Pancreas (tissue), 10 donors: ENCODE results near the gene ADNP2. TPM values are rescaled to one million over a fixed set of nuclear protein-coding genes. Genes with fewer than 3 reads are reported as not detected.

Experiments
- ATAC-seq, 4 donors: fragments of 200-7000 bp; cut with Tn5 transposase; one replicate each; pipeline versions ENCODE4 v1.8.0 to v1.9.1; 2020; ENCODE audit warnings: mild to moderate bottlenecking in 4 of 4, moderate library complexity in 4 of 4
- DNase-seq, 6 donors: peaks; one replicate each; pipeline ENCODE4 v3.0.0-alpha.2; 2020
- FAIRE-seq: peaks from 2 replicates; lab custom pipeline; 2012; peaks lifted over from hg19 to GRCh38; lab: Jason Lieb, UNC
- H3K27ac ChIP-seq, 4 donors: fragments of 200-600 bp; sonication (generic); 1 replicate in 3 of 4; 2 replicates in 1 of 4; pipeline versions ENCODE4 v1.5.0 to v1.8.0; 2020
- H3K27me3 ChIP-seq, 4 donors: fragments of 200-600 bp; one replicate each; pipeline ENCODE4 v1.8.0; 2021
- H3K36me3 ChIP-seq, 3 donors: fragments of 200-600 bp; sonication (generic) in 1 of 3; one replicate each; pipeline versions ENCODE4 v1.5.0 to v1.8.0; 2020 to 2021
- H3K4me1 ChIP-seq, 3 donors: fragments of 200-600 bp; one replicate each; pipeline ENCODE4 v1.8.0; 2021
- H3K4me3 ChIP-seq, 4 donors: fragments of 200-600 bp; sonication (generic) in 2 of 4; one replicate each; pipeline versions ENCODE4 v1.5.0 to v1.8.0; 2020 to 2021
- H3K9me3 ChIP-seq, 4 donors: fragments of 200-600 bp; one replicate each; pipeline ENCODE4 v1.8.0; 2021
- CTCF ChIP-seq, 4 donors: fragments of 200-600 bp; sonication (generic) in 3 of 4; IDR thresholded peaks; one replicate each; pipeline versions ENCODE4 v1.5.0 to v1.8.0; 2021; ENCODE audit warnings: antibody characterized with exemption in 4 of 4
- WGBS, 2 donors: extraction: QIAGEN DNeasy Blood & Tissue Kit; methylation state at CpG; one replicate each; pipeline ENCODE4 v1.1.7; 2013; 5-methylcytosine and 5-hydroxymethylcytosine counted together
- intact Hi-C, 3 donors: fragments of 100-400 bp; cut with DNase I; formaldehyde crosslinking; loops; one replicate each; pipeline versions ENCODE4 v1.11.1 to v1.14.2; 2022
- polyA plus RNA-seq, 2 donors: library from polyadenylated mRNA; stranded (reverse); fragments of 200-250 nt; gene quantifications; one replicate each; pipeline ENCODE4 v1.2.3, GENCODE V29; 2013
- total RNA-seq, 6 donors: library from RNA; stranded (reverse); fragmentation: NEBNext Ultra II Directional in 4 of 6; extraction: Animal tissue kit (Norgen Biotek cat#: 25700) in 4 of 6; gene quantifications; one replicate each; pipeline versions ENCODE4 v1.2.1 to v1.2.4, GENCODE V29; 2021 to 2023
- donor health status: healthy with polysubstance abuse.
- donor health status: DM: no; HTN: no; CAD: no; lungs with moderate emphysema.
- donor health status: DM: no; HTN: no; CAD: no.
- donor health status: control.
- donor health status: control.
- donor health status: Bipolar disorder and iron deficiency.
- donor health status: DM: yes; HTN: yes; CAD: no.
- donor health status: DM: no; HTN: no; CAD: no.
- donor health status: DM: no; HTN: no; CAD: no.
- donor health status: DM: yes; HTN: yes; CAD: no.

The ADNP2 gene
- total and polyA plus RNA-seq, 8 donors, result 4.2 to 8.4 (median 6.9) TPM

DNA sequence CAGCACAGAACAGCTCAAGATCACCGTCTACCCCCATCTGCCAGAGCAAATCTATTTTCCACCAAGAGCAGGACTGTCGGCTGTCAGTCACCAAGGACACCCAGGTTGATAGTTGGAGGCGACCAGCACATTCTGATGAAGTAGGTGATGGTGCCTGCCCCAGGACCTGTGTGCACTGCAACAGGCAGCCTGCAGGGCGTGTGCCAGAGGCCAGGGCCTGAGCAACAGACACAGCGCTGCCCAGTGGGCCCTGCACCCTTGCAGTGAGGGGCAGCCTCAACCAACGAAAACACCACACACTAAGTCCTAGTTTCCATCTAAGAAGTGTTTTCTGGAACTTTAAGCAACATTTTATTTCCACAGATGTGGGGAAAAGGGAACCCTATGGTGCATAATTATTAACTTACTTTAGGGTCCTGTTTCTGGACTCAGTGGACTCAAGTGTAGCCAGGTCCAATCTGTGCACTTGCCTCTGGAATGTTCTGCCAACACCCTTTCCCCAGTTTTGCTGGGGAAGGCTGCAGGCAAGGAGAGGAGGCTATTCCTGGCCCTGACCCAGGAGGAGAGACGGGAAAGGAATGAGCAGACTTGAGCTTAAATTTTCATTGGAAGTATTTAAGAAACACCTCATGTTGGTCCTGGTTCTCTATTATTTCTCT lies 61.5 kb downstream of the ADNP2 start:
- H3K36me3 ChIP-seq, result no peaks in the 10 kb centered on the region
- WGBS, 2 donors, result 79 to 93% methylated on average over 7 of the region's 7 CpGs
- no peaks in the 10 kb centered on the region for H3K9me3 ChIP-seq
- DNase-seq, result no peak
- no peaks in the 10 kb centered on the region for H3K27me3 ChIP-seq
- no peak overlapping the region for H3K27ac ChIP-seq
- FAIRE-seq, result no peak
- no peak overlapping the region for H3K4me3 ChIP-seq
- intact Hi-C loops, result no loop called here
- no peaks in the 10 kb centered on the region for H3K4me1 ChIP-seq
- no peak for TF ChIP-seq CTCF (IDR thresholded peaks at IDR 0.05)
- no peak for ATAC-seq

DNA sequence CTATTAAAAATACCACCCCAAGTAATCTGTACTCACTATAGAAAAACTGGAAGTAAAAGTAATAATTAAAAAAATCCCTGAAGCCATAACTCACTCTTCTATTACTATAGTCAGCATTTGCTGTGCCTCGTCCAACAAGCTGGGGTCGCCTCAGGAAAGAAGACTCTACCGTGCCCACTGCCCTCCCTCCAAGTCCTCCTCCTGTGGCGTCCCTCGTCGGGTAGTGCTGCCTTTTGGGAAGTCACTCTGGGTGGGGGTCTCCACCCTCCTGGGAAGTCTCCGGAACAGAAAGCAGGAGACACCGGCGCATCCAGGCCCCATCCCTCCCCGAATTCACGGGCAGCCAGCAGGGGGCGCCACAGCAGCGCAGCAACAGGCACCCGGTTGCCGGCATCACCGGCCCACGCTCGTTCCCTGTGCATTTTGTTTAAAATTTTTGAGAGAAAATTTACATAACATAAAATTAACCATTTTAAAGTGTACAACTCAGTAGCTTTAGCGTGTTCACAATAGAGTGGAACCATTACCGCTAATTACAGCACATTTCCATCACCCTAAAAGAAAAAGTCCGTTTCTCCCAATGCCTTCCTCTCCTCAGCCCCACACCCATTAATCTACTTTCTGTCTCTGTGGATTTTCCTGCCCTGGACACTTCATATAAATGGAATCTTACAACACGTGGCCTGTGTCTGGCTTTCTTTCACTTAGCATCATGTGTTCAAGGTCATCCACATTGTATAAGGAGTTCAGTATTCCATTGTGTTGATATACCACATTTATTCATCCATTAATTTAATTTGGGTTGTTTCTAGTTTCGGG lies 62.2 kb downstream of the ADNP2 start:
- no peaks in the 10 kb centered on the region for H3K4me1 ChIP-seq
- no peaks in the 10 kb centered on the region for H3K9me3 ChIP-seq
- TF ChIP-seq CTCF (IDR thresholded peaks at IDR 0.05), result peak; percentile 34 to 81 (median 68)
- no peak overlapping the region for H3K4me3 ChIP-seq
- H3K27me3 ChIP-seq, result no peaks in the 10 kb centered on the region
- H3K36me3 ChIP-seq, result no peaks in the 10 kb centered on the region
- no peak overlapping the region for H3K27ac ChIP-seq
- ATAC-seq (peak; percentile 40 to 82 (median 76)), DNase-seq (peak in 5 of 6 donors; percentile 16 to 88 (median 35)), FAIRE-seq (no peak)
- WGBS, 2 donors, result 22 to 31% methylated on average over 23 of the region's 23 CpGs
- intact Hi-C loops, result no loop called here

DNA sequence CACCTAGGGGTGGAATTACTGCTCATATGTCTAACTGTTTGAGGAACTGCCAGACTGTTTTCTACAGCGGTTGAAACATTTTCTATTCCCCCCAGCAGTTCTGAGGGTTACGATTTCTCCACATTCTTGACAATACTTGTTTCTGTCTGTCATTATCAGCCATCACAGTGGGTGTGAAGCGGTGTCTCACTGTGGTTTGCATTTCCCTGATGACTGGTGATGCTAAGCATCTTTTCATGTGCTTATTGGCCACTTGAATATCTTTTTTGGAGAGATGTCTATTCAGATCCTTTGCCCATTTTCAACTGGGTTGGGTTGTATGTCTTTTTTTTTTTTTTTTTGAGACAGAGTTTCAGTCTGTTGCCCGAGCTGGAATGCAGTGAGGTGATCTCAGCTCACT lies 63.0 kb downstream of the ADNP2 start:
- no peaks in the 10 kb centered on the region for H3K36me3 ChIP-seq
- no peaks in the 10 kb centered on the region for H3K27me3 ChIP-seq
- H3K4me1 ChIP-seq, result no peaks in the 10 kb centered on the region
- no peak for DNase-seq
- H3K9me3 ChIP-seq, result no peaks in the 10 kb centered on the region
- FAIRE-seq, result no peak
- no peak for ATAC-seq
- H3K27ac ChIP-seq, result no peak overlapping the region
- no peak for TF ChIP-seq CTCF (IDR thresholded peaks at IDR 0.05)
- WGBS, 2 donors, result 80 to 90% methylated on average over 4 of the region's 4 CpGs
- intact Hi-C loops, result no loop called here
- no peak overlapping the region for H3K4me3 ChIP-seq

DNA sequence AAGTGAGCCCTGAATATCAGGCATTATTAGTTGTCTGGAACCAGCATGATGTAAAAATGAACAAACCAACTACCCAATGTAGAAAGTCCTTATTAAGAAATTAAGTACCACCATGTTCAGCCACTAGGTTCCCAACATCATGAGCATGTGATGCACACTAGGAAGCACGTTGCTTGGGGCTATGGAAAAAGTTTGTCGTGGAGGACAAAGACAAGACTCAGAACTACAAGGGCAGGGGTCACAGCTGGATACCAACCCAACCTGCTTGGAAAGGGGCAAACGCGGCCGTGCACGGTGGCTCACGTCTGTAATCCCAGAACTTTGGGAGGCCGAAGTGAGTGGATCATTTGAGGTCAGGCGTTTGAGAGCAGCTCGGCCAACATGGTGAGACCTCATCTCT lies 64.0 kb downstream of the ADNP2 start:
- 84 to 91% methylated on average over 10 of the region's 10 CpGs for WGBS, 2 donors
- Histone ChIP-seq H3K27ac (no peak overlapping the region), H3K36me3 (no peaks in the 10 kb centered on the region), H3K4me1 (no peaks in the 10 kb centered on the region), H3K4me3 (no peak overlapping the region), H3K9me3 (no peaks in the 10 kb centered on the region), H3K27me3 (no peaks in the 10 kb centered on the region)
- intact Hi-C loops, result no loop called here
- FAIRE-seq, result no peak
- no peak for DNase-seq
- TF ChIP-seq CTCF (IDR thresholded peaks at IDR 0.05), result no peak
- no peak for ATAC-seq
